GM12801 (cell line): ENCODE results near the gene CTBP2.

ENCODE experiments used
- TF ChIP-seq, protein P1 (sequence below): IDR thresholded peaks from one replicate; pipeline ENCODE4 v1.5.1; 2011; ENCODE audit warnings: control low read depth; ENCODE audit not compliant: insufficient read length; ENCODE audit errors: extremely low read depth

The CTBP2 gene

GRCh38 chr10:125177641-125178640 is 17.6 kb upstream of the CTBP2 start:
- TF ChIP-seq, protein P1, sequence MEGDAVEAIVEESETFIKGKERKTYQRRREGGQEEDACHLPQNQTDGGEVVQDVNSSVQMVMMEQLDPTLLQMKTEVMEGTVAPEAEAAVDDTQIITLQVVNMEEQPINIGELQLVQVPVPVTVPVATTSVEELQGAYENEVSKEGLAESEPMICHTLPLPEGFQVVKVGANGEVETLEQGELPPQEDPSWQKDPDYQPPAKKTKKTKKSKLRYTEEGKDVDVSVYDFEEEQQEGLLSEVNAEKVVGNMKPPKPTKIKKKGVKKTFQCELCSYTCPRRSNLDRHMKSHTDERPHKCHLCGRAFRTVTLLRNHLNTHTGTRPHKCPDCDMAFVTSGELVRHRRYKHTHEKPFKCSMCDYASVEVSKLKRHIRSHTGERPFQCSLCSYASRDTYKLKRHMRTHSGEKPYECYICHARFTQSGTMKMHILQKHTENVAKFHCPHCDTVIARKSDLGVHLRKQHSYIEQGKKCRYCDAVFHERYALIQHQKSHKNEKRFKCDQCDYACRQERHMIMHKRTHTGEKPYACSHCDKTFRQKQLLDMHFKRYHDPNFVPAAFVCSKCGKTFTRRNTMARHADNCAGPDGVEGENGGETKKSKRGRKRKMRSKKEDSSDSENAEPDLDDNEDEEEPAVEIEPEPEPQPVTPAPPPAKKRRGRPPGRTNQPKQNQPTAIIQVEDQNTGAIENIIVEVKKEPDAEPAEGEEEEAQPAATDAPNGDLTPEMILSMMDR, result no peak

DNA sequence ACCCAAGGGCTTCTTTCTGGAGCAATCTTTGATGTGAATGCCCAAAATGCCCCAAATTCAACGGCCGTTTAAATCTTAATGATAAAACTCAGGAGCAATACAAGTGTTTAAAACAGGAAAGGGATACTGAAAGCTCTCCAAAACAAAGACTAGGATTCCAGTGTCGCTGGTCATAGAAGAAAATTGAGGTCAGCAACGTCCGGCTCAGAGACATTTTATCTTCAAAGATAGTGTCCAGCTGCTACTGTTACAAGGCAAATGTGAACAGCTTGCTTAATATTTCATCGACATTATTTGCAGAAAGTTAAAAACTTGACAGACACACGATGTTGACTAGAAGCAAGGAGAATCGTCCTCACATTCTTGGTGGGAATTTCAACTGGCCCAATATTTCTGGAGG is 15.4 kb upstream of the CTBP2 start:
- TF ChIP-seq, protein P1, result no peak

- TF ChIP-seq, protein P1, result no peak
Measured at GRCh38 chr10:125174360-125174759, 14.0 kb upstream of the CTBP2 start.

DNA sequence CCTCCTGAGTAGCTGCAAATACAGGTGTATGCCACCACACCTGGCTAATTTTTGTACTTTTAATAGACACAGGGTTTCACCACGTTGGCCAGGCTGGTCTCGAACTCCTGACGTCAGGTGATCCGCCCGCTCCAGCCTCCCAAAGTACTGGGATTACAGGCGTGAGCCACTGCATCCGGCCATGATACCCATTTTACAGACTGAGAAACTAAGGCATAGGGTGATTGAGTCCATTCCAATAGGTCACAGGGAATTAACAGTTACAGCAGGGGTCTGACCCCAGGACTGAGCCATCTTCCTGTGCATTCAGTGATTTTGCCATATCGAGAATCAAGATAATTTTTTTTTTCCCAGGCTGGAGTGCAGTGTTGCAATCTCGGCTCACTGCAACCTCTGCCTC is 12.3 kb upstream of the CTBP2 start:
- TF ChIP-seq, protein P1, result no peak

DNA sequence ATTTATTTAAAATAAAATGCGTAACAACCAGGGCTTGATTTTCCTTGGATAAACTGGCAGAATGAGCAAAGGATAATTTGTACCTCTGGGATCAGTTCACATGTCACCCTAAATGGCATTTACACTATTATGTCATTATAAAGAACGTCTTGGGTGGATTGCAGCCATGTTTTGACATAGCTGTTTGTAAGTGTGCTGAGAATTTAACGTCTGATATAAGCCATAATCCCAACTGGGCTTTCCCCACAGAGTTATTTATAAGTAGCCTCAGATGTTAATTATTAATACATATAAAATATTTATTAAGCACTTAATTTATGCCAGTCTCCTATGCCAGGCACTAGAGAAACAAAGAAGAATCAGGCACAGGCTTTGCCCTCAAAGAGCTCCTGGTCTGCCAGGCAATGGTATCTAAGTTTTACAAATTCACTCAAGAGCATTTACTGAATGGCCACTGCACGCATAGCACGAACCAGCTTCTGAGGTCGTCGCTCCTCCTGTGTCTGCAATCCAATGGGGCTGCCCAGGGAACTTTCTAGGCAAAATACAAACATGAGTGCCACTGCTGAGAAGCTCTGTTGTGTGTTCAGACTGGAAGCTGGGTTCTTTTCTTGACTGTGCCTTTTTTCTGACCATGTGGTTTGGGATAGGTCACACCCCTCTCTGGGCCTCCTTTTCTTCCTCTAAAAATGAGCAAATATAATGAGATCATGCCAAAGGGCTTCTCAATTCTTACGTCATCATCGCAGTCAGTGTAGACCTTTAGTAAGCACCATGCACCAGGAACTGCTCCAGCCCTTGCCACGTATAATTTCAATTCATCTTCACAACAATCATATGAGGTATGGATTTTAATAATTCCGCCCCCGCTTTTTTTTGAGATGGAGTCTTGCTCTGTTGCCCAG is 11.3 kb upstream of the CTBP2 start:
- TF ChIP-seq, protein P1, result no peak

- TF ChIP-seq, protein P1, result no peak
Measured at GRCh38 chr10:125169915-125170314, 9.6 kb upstream of the CTBP2 start.

- TF ChIP-seq, protein P1, result no peak
Measured at GRCh38 chr10:125169279-125169678, 8.9 kb upstream of the CTBP2 start.
